ENCODE results near the gene PRTG.
"Not testable (repeated sequence)": the region's sequence is repeated elsewhere in the genome, so short reads cannot be mapped to it uniquely, and the experiment has no call there.

PRTG gene

DNA sequence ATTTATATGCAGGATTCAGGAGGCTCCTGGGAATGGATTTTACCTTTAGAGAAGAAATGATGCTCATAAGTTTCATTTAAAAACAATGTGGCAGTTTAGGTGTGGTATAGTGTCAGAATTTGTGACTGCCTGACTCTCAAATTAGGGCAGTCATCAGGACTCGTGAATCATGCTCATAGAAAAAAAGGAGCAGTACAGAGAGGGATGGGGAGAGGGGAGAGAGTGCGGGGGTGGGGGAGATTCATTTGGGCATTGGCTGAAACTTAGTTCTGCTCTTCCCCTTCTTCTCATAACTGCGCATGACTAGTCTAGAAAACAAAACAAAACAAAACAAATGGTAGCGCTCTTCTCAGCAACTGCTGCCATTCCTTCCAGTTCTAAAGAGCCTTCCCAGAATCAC lies 44.3 kb downstream of the PRTG start:
- no peak for ATAC-seq (ENCODE audit: low read depth)
- Mint-ChIP-seq H3K36me3 (no peaks in the 10 kb centered on the region), H3K4me3 (no peak overlapping the region)

GRCh38 chr15:55696221-55696620 lies 46.7 kb downstream of the PRTG start:
- no peaks in the 10 kb centered on the region for H3K36me3 Mint-ChIP-seq
- ATAC-seq (ENCODE audit: low read depth) (no peak), DNase-seq (ENCODE audit: low spot score in 2 of 2) (no peak)
- H3K4me1 Mint-ChIP-seq: peaks cover 3% of the 10 kb centered on the region
- peaks cover 6% of the 10 kb centered on the region for H3K27me3 Mint-ChIP-seq
- no peak overlapping the region for H3K27ac Mint-ChIP-seq
- H3K9me3 Mint-ChIP-seq: no peaks in the 10 kb centered on the region
- no peak overlapping the region for H3K4me3 Mint-ChIP-seq

More for the DNA sequence above, 44.3 kb downstream of the PRTG start:
- H3K4me1 Mint-ChIP-seq: peaks cover 3% of the 10 kb centered on the region
- DNase-seq (ENCODE audit: low spot score in 2 of 2): no peak
- H3K27me3 Mint-ChIP-seq: peaks cover 6% of the 10 kb centered on the region
- H3K27ac Mint-ChIP-seq: no peak overlapping the region
- no peaks in the 10 kb centered on the region for H3K9me3 Mint-ChIP-seq

- H3K27ac Mint-ChIP-seq: no peak overlapping the region
- H3K36me3 Mint-ChIP-seq: no peaks in the 10 kb centered on the region
- DNase-seq (ENCODE audit: low spot score in 2 of 2) (no peak), ATAC-seq (ENCODE audit: low read depth) (no peak)
- H3K27me3 Mint-ChIP-seq: peaks cover 3% of the 10 kb centered on the region
- no peak overlapping the region for H3K4me3 Mint-ChIP-seq
- H3K4me1 Mint-ChIP-seq: peaks cover 3% of the 10 kb centered on the region
- H3K9me3 Mint-ChIP-seq: no peaks in the 10 kb centered on the region
Observed at GRCh38 chr15:55695432-55695831, 47.5 kb downstream of the PRTG start.

- peak; percentile 93 for ATAC-seq (ENCODE audit: low read depth)
Observed at GRCh38 chr15:55694652-55695150, 48.3 kb downstream of the PRTG start.

DNA sequence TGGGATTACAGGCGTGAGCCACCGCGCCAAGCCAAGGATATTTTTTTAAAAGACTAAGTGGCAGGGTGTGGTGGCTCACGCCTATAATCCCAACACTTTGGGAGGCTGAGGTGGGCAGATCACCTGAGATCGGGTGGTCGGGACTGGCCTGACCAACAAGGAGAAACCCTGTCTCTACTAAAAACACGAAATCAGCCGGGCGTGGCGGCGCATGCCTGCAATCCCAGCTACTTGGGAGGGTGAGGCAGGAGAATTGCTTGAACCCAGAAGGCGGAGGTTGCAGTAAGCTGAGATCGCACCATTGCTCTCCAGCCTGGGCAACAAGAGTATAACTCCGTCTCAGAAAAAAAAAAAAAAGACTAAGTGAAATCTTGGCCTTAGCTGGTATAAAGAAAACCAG lies 49.8 kb downstream of the PRTG start:
- not testable (repeated sequence) for H3K36me3 Mint-ChIP-seq; H3K27me3 Mint-ChIP-seq; H3K4me3 Mint-ChIP-seq; H3K9me3 Mint-ChIP-seq; H3K27ac Mint-ChIP-seq; ATAC-seq (ENCODE audit: low read depth); DNase-seq (ENCODE audit: low spot score in 2 of 2); H3K4me1 Mint-ChIP-seq

More at GRCh38 chr15:55694652-55695150, 48.3 kb downstream of the PRTG start:
- H3K4me1 Mint-ChIP-seq: peaks cover 3% of the 10 kb centered on the region
- peaks cover 3% of the 10 kb centered on the region for H3K27me3 Mint-ChIP-seq
- H3K36me3 Mint-ChIP-seq: no peaks in the 10 kb centered on the region
- DNase-seq (ENCODE audit: low spot score in 2 of 2): no peak
- no peak overlapping the region for H3K4me3 Mint-ChIP-seq
- H3K27ac Mint-ChIP-seq: no peak overlapping the region
- H3K9me3 Mint-ChIP-seq: no peaks in the 10 kb centered on the region

DNA sequence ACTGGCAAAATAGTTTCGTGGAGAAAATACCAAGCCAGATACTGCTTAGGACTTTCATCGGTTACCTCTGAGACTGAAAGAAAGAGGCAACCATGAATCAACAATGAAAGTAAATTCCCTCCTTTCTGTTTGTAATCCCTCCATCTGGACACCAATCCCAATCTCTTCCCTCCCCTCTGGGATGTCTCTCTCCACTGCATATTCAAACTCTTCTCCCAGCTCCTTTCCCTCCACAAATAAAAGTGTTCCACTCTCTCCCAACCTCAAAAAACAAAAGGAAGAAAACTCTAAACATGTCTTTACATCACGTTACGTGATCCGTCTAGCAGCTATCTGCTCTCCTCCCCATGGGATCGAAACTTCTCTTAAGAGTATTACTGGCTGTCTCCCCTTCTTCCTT lies 55.2 kb downstream of the PRTG start:
- no peak for DNase-seq (ENCODE audit: low spot score in 2 of 2)
- Mint-ChIP-seq H3K4me1 (peaks cover 12% of the 10 kb centered on the region), H3K4me3 (no peak overlapping the region), H3K36me3 (no peaks in the 10 kb centered on the region), H3K27me3 (no peaks in the 10 kb centered on the region), H3K9me3 (no peaks in the 10 kb centered on the region), H3K27ac (no peak overlapping the region)
- ATAC-seq (ENCODE audit: low read depth): no peak

- Mint-ChIP-seq H3K4me3 (no peak overlapping the region), H3K27me3 (no peaks in the 10 kb centered on the region), H3K9me3 (no peaks in the 10 kb centered on the region), H3K4me1 (peaks cover 12% of the 10 kb centered on the region), H3K27ac (no peak overlapping the region), H3K36me3 (no peaks in the 10 kb centered on the region)
- ATAC-seq (ENCODE audit: low read depth) (peak; percentile 94), DNase-seq (ENCODE audit: low spot score in 2 of 2) (peak in 1 of 2 donors; percentile 0)
Observed at GRCh38 chr15:55685286-55685685, 57.7 kb downstream of the PRTG start.

GRCh38 chr15:55683376-55683775 lies 59.6 kb downstream of the PRTG start:
- Mint-ChIP-seq H3K27me3 (no peaks in the 10 kb centered on the region), H3K4me1 (peaks cover 12% of the 10 kb centered on the region), H3K36me3 (no peaks in the 10 kb centered on the region), H3K4me3 (no peak overlapping the region), H3K9me3 (no peaks in the 10 kb centered on the region), H3K27ac (no peak overlapping the region)
- DNase-seq (ENCODE audit: low spot score in 2 of 2) (no peak), ATAC-seq (ENCODE audit: low read depth) (no peak)

DNA sequence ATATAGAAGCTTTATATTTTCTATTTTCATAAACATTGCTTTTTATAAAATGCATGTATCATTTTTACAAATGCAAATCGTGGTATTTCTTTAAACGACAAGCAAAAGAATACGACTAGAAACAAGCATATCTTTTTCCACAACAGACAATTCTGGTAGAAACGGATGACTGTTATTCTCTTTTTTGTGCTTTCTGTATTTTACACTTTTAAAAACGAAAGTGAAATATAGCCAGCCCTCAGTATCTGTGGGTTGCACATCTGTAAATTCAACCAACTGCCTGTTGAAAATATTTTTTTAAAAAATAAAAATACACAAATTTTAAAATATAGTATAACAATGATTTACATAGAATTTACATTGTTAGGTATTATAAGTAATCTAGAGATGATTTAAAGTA lies 61.3 kb downstream of the PRTG start:
- Mint-ChIP-seq H3K4me1 (peaks cover 10% of the 10 kb centered on the region), H3K27me3 (no peaks in the 10 kb centered on the region), H3K4me3 (no peak overlapping the region), H3K9me3 (no peaks in the 10 kb centered on the region), H3K36me3 (no peaks in the 10 kb centered on the region), H3K27ac (no peak overlapping the region)
- no peak for ATAC-seq (ENCODE audit: low read depth)
- no peak for DNase-seq (ENCODE audit: low spot score in 2 of 2)

DNA sequence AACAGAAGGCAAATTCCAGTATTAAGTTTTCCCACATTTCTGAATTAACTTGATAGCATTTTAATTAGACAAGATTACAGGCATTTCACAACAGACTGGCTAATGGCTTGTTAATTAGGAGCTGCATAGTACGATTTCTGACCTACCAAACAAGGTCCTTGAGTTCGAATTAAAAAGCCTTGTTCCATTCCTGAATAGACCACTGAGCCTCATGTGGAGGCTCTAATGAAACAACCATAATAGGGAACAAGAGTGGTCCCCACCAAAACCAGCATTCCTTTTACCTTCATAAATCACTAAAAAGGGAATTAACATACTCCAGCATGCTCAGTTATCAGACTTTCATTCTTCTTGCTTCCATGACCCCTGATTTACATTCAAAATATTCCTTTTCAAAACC lies 66.4 kb downstream of the PRTG start:
- H3K27ac Mint-ChIP-seq: no peak overlapping the region
- H3K4me3 Mint-ChIP-seq: no peak overlapping the region
- no peak for ATAC-seq (ENCODE audit: low read depth)
- H3K36me3 Mint-ChIP-seq: no peaks in the 10 kb centered on the region
- no peaks in the 10 kb centered on the region for H3K27me3 Mint-ChIP-seq
- H3K4me1 Mint-ChIP-seq: no peaks in the 10 kb centered on the region
- H3K9me3 Mint-ChIP-seq: no peaks in the 10 kb centered on the region
- no peak for DNase-seq (ENCODE audit: low spot score in 2 of 2)

DNA sequence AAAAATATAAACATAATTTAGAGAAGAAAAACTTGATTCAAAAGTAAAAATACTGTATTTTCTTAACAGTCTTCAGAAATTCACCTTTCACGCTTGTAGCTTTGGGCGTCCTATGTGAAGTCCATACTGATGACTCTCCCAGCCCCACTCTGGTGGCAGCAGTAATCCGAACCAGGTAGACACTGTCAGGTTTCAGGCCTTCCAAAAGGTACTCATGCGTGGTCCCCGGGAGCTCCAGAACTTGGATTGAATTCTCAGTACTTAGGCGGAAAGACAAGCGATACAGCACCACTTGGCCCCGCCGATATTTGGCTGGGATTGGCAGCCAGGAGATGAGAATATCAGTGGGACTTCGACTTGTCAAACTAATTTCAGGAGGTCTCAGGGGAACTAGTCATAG lies 69.7 kb downstream of the PRTG start:
- DNase-seq (ENCODE audit: low spot score in 2 of 2) (no peak), ATAC-seq (ENCODE audit: low read depth) (no peak)
- H3K36me3 Mint-ChIP-seq: no peaks in the 10 kb centered on the region
- no peak overlapping the region for H3K27ac Mint-ChIP-seq
- no peak overlapping the region for H3K4me3 Mint-ChIP-seq
- no peaks in the 10 kb centered on the region for H3K4me1 Mint-ChIP-seq
- no peaks in the 10 kb centered on the region for H3K9me3 Mint-ChIP-seq
- peaks cover 2% of the 10 kb centered on the region for H3K27me3 Mint-ChIP-seq

GRCh38 chr15:55669270-55669669 lies 73.7 kb downstream of the PRTG start:
- Mint-ChIP-seq H3K4me1 (no peaks in the 10 kb centered on the region), H3K4me3 (no peak overlapping the region), H3K36me3 (no peaks in the 10 kb centered on the region), H3K9me3 (no peaks in the 10 kb centered on the region), H3K27me3 (peaks cover 2% of the 10 kb centered on the region), H3K27ac (no peak overlapping the region)
- ATAC-seq (ENCODE audit: low read depth) (no peak), DNase-seq (ENCODE audit: low spot score in 2 of 2) (no peak)

DNA sequence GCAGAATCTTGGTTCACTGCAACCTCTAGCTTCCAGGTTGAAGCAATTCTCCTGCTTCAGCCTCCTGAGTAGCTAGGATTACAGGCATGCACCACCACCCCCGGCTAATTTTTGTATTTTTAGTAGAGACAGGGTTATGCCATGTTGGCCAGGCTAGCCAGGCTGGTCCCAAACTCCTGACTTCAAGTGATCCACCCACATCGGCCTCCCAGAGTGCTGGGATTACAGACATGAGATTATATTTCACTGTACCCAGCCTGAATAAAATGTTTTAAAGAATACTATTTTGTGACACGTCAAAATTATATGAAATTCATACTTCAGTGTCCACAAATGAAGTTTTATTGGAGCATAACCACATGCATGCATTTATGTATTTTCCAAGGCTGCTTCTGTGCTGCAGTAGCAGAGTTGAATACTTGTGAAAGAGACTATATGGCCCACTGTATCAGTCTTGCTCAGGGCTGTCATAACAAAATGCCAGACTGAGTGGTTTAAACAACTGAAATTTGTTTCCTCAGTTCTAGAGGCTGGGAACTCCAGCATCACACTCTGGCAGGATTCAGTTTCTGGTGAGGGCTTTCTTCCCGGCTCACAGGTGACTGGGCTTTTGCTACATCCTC lies 77.2 kb downstream of the PRTG start:
- H3K27ac Mint-ChIP-seq: no peak overlapping the region
- peaks cover under 1% of the 10 kb centered on the region for H3K27me3 Mint-ChIP-seq
- no peaks in the 10 kb centered on the region for H3K9me3 Mint-ChIP-seq
- no peak for DNase-seq (ENCODE audit: low spot score in 2 of 2)
- no peaks in the 10 kb centered on the region for H3K36me3 Mint-ChIP-seq
- no peak overlapping the region for H3K4me3 Mint-ChIP-seq
- H3K4me1 Mint-ChIP-seq: no peaks in the 10 kb centered on the region
- no peak for ATAC-seq (ENCODE audit: low read depth)

DNA sequence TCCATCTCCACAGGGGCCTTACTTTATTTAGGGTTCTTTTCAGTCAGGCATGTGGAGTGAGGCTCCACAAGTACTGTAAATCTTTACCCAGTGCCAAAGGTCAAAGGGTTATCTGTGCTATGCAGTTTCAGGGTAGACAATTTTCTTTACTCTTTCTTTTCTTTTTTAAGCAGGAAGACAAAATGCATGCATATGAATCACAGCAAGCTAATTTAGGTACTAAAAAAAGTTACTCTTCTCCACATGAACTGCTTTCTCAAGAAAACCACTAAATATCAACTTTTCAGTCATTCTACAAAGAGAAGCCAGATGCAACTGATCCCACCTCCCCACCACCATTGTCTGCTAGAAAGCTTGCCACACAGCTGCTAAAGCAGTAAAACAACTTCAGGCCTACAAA lies 81.5 kb downstream of the PRTG start:
- no peak for ATAC-seq (ENCODE audit: low read depth)
- H3K9me3 Mint-ChIP-seq: no peaks in the 10 kb centered on the region
- H3K27ac Mint-ChIP-seq: no peak overlapping the region

DNA sequence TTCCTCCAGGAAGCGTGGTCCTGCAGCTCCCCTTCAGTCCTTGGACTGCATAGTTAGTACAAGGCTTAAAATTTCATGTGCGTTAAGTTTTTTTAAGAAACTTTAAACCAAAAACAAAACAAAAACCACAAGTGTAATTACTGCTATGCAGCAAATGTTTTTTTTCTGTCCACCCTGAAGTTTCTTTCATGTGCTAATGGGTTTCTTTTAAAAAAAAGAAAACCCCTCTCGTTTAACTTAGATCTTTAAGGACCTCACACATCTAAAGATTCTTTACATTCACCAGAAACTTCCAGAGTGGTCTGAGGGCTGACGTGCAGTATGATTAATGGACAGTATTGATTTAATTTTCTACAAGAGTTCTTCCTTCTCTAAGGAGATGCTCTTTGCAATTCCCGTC lies 82.8 kb downstream of the PRTG start:
- no peaks in the 10 kb centered on the region for H3K4me1 Mint-ChIP-seq

More for the DNA sequence above, 81.5 kb downstream of the PRTG start:
- DNase-seq (ENCODE audit: low spot score in 2 of 2): no peak
- no peaks in the 10 kb centered on the region for H3K4me1 Mint-ChIP-seq
- H3K27me3 Mint-ChIP-seq: no peaks in the 10 kb centered on the region
- H3K36me3 Mint-ChIP-seq: no peaks in the 10 kb centered on the region
- no peak overlapping the region for H3K4me3 Mint-ChIP-seq

More for the DNA sequence above, 82.8 kb downstream of the PRTG start:
- no peaks in the 10 kb centered on the region for H3K36me3 Mint-ChIP-seq
- no peaks in the 10 kb centered on the region for H3K9me3 Mint-ChIP-seq
- peaks cover 2% of the 10 kb centered on the region for H3K27me3 Mint-ChIP-seq
- no peak overlapping the region for H3K27ac Mint-ChIP-seq
- ATAC-seq (ENCODE audit: low read depth) (no peak), DNase-seq (ENCODE audit: low spot score in 2 of 2) (no peak)
- no peak overlapping the region for H3K4me3 Mint-ChIP-seq
